Fibroblast of the aortic adventitia (primary cell): ENCODE data around the gene RBM48. TPM values are rescaled to one million over a fixed set of nuclear protein-coding genes. Genes with fewer than 3 reads are reported as not detected.

Experiments
- DNase-seq: peaks from one replicate; pipeline ENCODE4 v3.0.0-alpha.2; 2010; ENCODE audit warnings: low read depth
- H3K4me3 ChIP-seq: 2 replicates; pipeline ENCODE4 v1.5.1; 2011; ENCODE audit warnings: low read depth, mild to moderate bottlenecking, control low read depth, low read length, moderate library complexity
- total RNA-seq: library from RNA; depleted of rRNA; stranded (reverse); fragments of >200 nt; gene quantifications from 2 replicates; pipeline ENCODE4 v1.2.3, GENCODE V29; 2012; ENCODE audit warnings: low replicate concordance
- TF ChIP-seq, protein P1 (sequence below): IDR thresholded peaks from 2 replicates; pipeline ENCODE4 v1.5.1; 2011; ENCODE audit warnings: mild to moderate bottlenecking, low read length, control low read depth, inconsistent platforms; ENCODE audit not compliant: insufficient read depth

RBM48 gene
- total RNA-seq, 1 donor = 12.3 TPM

DNA sequence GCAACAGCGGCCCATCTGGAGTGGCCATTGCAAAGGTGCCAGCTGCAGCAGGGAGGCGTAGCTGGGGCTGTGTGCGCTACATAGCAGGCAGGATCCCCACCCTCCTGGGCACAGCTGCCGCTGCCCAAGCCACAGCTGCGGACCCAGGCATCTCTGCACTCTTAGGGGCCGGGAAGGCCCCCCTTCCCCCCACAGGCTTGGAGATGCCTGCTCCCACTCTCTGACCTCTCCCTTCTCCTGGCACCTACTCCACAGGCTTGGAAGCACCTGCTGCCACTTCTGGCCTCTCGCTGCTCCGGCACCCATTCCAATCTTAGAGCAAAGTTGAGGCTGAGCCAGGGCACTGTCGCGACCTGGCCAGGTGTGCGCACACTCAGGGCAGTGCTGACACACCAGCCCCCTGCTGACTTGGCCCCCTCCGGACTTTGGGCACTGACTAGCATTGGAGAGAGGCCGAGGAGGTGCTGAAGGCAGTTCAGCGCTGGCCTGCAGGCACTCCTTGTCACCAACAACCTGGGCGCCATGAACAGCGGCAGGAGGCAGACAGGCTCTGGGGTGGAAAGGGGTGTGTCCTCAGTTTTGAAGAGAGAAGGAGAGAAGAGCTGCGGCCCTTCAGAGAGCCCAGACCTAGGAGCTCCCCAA, 18.4 kb downstream of the RBM48 start:
- H3K4me3 ChIP-seq = no peak overlapping the region
- no peak for DNase-seq
- TF ChIP-seq, protein P1, sequence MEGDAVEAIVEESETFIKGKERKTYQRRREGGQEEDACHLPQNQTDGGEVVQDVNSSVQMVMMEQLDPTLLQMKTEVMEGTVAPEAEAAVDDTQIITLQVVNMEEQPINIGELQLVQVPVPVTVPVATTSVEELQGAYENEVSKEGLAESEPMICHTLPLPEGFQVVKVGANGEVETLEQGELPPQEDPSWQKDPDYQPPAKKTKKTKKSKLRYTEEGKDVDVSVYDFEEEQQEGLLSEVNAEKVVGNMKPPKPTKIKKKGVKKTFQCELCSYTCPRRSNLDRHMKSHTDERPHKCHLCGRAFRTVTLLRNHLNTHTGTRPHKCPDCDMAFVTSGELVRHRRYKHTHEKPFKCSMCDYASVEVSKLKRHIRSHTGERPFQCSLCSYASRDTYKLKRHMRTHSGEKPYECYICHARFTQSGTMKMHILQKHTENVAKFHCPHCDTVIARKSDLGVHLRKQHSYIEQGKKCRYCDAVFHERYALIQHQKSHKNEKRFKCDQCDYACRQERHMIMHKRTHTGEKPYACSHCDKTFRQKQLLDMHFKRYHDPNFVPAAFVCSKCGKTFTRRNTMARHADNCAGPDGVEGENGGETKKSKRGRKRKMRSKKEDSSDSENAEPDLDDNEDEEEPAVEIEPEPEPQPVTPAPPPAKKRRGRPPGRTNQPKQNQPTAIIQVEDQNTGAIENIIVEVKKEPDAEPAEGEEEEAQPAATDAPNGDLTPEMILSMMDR = no peak

DNA sequence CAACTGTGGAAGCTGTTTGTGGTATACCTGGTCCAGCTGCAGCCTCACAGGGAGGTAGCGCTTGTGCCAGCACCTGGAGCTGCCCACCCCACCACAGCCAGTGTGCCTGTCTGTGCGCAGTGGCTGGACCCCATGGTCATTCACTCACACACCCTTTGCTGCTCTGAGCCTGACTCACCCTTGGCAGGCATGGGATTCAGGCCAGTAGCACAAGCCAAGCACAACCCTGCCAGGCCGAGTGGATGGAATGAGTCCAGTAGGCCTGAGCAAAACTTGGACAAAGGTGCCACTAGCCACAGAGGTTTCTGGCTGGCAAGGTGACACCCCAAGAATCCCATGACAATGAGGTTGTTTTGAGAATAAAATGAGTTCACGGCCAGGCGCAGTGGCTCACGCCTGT, 19.0 kb downstream of the RBM48 start:
- no peak for DNase-seq
- TF ChIP-seq, protein P1 = no peak
- no peak overlapping the region for H3K4me3 ChIP-seq

DNA sequence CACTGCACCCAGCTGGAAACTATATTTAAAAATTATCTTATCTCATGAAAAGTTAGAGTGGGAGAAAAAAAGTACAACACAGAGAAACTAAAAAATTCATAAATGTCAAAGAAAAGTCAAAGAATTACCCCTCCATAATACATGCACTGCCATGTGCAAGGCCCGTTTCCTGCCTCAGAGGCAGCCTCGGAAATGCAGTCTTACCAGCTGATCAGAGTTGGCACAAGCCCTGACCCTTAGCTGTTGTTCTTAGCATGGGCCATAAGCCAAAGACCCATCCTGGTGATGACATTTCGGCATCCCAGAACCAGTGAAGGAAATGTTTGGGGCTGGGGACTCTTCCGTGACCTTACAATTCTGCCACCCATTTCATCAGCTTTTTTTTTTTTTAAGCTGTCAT, 21.6 kb downstream of the RBM48 start:
- H3K4me3 ChIP-seq = no peak overlapping the region
- TF ChIP-seq, protein P1 = no peak
- DNase-seq = no peak

DNA sequence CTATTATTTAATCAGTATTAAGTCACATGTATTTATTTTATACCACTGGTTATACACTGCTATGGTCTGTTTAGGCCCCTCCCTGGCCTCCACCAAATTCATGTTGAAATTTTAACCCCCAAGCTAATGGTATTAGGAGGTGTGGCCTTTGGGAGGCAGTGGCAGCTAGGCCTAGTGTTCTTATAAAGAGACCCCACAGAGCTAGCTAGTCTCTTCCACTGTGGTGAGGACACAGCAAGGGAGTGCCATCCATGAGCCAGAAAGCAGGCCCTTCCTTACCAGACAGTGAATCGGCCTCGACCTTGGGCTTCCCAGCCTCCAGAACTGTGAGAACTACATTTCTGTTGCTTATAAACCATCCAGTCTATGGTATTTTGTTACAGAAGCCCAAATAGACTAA, 28.7 kb downstream of the RBM48 start:
- no peak overlapping the region for H3K4me3 ChIP-seq
- TF ChIP-seq, protein P1 = no peak
- no peak for DNase-seq

DNA sequence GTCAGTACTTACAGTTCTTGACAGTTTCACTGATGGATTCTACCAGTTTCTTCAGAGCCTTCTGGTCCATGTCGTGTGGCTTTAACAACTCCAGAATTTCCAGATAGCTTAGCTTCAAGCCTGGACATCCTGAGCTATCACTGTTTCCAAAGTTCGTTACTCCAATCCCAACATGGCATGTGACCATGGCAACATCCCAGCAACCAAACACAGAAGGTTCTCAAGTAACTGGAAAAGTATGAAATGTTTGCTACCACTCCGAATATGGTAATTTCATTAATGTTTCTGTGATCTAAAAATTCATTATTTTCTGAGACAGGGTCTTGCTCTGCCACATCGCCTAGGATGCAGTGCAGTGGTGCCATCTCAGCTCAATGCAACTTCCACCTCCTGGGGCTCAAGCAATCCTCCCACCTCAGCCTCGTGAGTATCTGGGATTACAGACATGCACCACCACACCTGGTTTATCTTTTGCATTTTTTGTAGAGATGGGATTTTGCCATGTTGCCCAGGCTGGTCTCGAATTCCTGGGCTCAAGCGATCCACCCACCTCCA, 29.3 kb downstream of the RBM48 start:
- TF ChIP-seq, protein P1 = no peak
- H3K4me3 ChIP-seq = no peak overlapping the region
- no peak for DNase-seq

DNA sequence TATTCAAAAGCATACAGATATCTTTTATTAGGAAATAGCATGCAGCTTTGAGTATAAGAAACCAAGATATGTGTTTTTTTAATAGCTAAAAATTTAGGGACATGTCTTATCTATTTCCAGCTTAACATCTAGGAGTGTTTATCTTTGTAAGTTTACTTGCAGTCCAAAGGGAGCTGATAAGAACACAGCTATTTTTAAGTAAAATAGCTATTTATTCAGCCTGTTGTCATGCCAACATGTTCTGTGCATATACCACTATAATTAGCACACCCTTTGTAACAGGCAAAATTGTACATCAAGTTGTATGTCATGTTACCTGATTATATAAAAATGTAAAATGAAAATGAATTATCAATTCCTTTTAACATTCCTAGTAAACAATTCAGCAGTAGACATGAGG, 32.0 kb downstream of the RBM48 start:
- DNase-seq = no peak
- TF ChIP-seq, protein P1 = no peak
- no peak overlapping the region for H3K4me3 ChIP-seq

DNA sequence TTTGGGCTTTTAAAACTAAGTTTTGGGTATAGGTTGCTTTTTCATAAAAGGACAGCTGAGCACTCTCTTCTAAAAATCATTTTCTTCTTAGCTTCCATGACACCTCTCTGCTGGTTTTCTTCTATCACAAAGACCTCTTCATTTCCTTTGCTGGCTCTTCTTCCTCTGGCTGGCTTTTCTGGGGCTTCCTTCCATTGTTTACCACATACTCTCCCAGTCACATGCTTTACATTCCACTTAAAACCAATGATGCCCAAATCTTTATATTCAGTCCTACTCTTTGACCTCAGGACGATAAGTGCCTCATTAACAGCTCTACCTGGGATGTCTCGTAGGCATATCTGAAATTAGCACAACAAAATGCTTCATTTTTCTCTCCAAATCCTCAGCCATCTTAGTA, 34.8 kb downstream of the RBM48 start:
- H3K4me3 ChIP-seq = no peak overlapping the region
- TF ChIP-seq, protein P1 = no peak
- DNase-seq = no peak
